ENCODE data around the gene SEMA4B.

DNA sequence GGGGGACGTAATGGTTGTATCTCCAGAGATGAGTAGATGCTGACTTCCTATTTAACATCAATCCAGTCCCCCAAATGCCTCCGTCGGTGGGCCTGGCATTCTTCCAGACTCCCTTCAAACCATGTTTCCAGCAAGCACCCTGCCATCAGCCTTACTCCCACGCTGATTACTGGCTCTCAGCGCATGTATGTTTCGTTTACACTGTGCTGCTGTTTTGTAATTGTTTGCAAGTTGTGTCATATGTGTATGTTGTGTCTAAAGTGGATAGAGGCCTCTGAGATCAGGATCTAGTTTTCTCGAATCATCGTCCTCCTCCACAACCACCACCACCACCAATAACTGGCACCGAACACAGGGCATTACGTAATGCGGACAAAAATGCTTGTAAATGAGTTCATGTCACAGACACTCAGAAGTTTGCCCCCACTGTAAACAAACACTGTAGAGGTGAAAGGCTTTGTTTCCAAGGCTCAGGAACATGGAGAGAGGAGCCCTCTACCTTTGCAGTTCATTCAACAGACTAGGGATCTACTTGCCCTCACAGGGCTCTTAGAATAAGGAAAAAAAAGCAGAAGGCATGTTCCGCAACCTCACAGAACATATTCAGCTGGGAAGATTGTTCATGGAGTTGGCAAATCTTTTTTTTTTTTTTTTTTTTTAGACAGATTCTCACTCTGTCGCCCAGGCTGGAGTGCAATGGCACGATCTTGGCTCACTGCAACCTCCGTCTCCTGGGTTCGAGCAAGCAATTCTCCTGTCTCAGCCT lies 46.1 kb upstream of the SEMA4B start:
- TF ChIP-seq CTCF (conservative IDR thresholded peaks at IDR 0.05; ENCODE audit: low read depth, low read length) = no peak
- no peak for TF ChIP-seq EZH2 (IDR thresholded peaks at IDR 0.05; ENCODE audit: borderline replicate concordance, low read depth, low read length, poor library complexity, severe bottlenecking)

All from A673 (cell line).